Jurkat, Clone E6-1 (cell line): ENCODE measurements around the gene NOS1AP.
"Not testable (repeated sequence)": the region's sequence is repeated elsewhere in the genome, so short reads cannot be mapped to it uniquely, and the experiment has no call there.

ENCODE experiments used
- DNase-seq: peaks from one replicate; pipeline ENCODE4 v3.0.0-alpha.2; 2011; ENCODE audit warnings: low read depth, low spot score
- H3K4me3 ChIP-seq: 2 replicates; pipeline ENCODE4 v1.5.1; 2011; ENCODE audit warnings: mild to moderate bottlenecking, low read length, control low read depth, moderate library complexity

NOS1AP gene

GRCh38 chr1:162055062-162055461 lies 14.4 kb upstream of the NOS1AP start:
- H3K4me3 ChIP-seq = no peak overlapping the region

DNA sequence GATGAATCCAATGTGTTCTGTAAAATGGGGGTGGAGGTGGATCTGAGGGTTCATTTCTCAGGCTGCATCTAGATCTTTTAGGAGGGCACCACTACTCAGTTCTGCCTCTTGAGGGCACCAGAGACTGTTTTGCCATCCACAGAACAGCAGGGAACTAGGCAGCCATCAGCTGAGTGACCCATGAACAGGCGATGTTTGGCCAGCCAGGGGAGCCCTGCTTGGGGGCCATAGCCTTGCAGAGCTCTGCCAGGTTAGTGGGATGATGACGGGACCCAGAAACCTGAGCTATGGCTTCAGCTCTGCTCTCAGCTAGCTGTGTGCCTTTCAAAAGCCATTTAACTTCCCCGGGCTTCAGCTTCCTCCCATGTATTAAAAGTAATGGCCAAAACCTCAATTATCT lies 13.4 kb upstream of the NOS1AP start:
- no peak overlapping the region for H3K4me3 ChIP-seq
- DNase-seq = no peak

More at GRCh38 chr1:162055062-162055461, 14.4 kb upstream of the NOS1AP start:
- DNase-seq = no peak

DNA sequence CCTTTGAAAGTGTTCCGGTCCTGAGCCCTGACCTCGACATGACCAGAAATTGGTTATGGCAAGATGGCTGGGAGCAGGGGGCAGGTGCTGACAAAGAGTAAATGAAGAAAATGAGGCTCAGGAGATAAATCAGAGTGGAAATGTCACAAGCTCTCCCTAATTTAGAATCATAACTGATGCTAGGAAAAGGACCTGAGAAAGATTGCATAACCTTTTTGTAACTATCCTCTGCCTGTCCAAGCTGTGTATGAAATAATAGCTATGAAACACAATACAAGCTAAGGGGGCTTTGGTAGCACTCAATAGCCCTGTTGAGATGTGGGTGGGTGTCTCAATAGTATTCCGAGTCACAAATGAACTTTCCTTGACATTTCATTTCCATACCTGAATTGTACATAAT lies 12.9 kb upstream of the NOS1AP start:
- DNase-seq = no peak
- no peak overlapping the region for H3K4me3 ChIP-seq

- H3K4me3 ChIP-seq = no peak overlapping the region
- no peak for DNase-seq
Measured at GRCh38 chr1:162059721-162060120, 9.8 kb upstream of the NOS1AP start.

DNA sequence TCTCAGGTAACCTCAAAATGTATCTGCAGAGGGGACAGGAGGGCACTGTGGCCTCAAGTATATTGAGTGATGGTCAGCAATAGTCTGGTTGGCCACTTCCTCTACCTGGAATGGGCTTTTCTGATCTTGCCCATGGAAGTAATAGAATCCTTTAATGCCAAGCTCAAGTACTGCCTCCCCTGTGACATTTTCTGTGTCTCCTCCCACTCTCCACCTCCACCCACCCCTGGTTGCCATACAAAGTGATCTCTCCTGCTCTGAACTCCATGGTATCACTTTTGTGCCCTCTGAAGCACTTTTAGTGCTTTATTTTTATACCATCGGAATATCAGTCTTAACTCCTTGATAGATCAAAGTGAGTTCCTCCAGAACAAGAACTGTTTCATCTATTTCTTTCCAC lies 9.2 kb upstream of the NOS1AP start:
- no peak for DNase-seq

GRCh38 chr1:162062542-162063015 lies 6.9 kb upstream of the NOS1AP start:
- no peak overlapping the region for H3K4me3 ChIP-seq
- DNase-seq = no peak

More for the DNA sequence above, 9.2 kb upstream of the NOS1AP start:
- no peak overlapping the region for H3K4me3 ChIP-seq

- DNase-seq = no peak
- H3K4me3 ChIP-seq = no peak overlapping the region
Measured at GRCh38 chr1:162065016-162065415, 4.5 kb upstream of the NOS1AP start.

DNA sequence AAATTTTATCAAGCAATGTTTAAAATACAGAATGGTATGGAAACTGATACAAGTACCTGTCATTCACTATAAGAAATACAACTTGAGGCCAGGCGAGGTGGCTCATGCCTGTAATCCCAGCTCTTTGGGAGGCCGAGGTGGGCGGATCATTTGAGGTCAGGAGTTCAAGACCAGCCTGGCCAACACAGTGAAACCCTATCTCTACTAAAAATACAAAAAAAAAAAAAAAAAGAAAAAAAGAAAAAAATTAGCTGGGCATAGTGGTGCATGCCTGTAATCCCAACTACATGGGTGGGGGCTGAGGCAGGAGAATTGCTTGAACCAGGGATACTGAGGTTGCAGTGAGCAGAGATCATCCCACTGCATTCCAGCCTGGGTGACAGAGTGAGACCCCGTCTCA lies 2.7 kb upstream of the NOS1AP start:
- not testable (repeated sequence) for DNase-seq, H3K4me3 ChIP-seq

GRCh38 chr1:162067466-162067865 lies 2.0 kb upstream of the NOS1AP start:
- no peak overlapping the region for H3K4me3 ChIP-seq
- DNase-seq = no peak

GRCh38 chr1:162068301-162068700 lies 1.2 kb upstream of the NOS1AP start:
- H3K4me3 ChIP-seq = no peak overlapping the region
- no peak for DNase-seq

DNA sequence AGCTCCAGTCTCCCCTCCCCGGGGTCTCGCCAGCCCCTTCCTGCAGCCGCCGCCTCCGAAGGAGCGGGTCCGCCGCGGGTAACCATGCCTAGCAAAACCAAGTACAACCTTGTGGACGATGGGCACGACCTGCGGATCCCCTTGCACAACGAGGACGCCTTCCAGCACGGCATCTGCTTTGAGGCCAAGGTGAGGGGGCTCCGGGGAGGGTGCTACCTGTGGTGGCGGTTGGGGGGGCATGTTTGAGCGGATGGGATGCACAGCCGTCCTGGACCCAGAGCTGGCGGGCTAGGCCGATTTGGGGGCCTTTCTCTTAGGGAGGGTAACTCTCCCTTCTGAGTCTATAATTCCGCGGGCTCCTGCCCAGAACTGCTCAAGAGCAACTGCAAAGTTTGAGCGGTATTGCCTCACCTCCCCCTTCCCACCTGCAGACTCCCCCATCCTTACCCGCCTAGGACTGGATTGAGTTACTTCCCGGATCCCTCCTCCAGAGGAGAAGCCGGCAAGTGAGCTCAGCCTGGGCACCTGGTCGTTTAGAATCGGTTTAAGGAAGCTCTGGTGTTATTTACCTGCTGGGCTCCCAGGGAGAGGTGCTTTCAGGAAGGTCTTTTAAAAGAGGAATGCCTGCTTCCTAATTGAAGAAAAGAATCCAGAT lies 730 bp downstream of the NOS1AP start:
- no peak for DNase-seq
- H3K4me3 ChIP-seq = peak overlapping the region; percentile 47

GRCh38 chr1:162070825-162071224 lies 1.3 kb downstream of the NOS1AP start:
- H3K4me3 ChIP-seq = no peak overlapping the region
- no peak for DNase-seq

DNA sequence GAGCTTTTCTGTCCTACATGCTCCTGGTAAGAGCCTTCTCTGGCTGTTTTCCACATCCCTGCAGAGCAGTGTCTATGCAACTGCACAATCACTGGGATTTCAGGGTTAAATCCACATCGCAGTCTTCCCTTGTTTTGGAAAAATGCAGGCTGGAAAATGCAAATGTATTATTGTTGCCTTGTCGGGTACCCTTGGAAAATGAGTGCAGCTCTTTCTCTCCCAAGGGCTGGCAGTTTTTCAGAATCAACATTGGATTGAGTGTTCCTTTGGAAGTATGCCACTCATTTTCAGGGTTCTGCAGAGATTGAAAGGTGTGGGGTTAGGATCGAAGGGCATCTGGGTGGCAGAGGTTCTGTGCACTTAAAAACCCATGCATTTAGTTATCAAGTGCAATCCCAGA lies 3.2 kb downstream of the NOS1AP start:
- H3K4me3 ChIP-seq = no peak overlapping the region
- DNase-seq = no peak

DNA sequence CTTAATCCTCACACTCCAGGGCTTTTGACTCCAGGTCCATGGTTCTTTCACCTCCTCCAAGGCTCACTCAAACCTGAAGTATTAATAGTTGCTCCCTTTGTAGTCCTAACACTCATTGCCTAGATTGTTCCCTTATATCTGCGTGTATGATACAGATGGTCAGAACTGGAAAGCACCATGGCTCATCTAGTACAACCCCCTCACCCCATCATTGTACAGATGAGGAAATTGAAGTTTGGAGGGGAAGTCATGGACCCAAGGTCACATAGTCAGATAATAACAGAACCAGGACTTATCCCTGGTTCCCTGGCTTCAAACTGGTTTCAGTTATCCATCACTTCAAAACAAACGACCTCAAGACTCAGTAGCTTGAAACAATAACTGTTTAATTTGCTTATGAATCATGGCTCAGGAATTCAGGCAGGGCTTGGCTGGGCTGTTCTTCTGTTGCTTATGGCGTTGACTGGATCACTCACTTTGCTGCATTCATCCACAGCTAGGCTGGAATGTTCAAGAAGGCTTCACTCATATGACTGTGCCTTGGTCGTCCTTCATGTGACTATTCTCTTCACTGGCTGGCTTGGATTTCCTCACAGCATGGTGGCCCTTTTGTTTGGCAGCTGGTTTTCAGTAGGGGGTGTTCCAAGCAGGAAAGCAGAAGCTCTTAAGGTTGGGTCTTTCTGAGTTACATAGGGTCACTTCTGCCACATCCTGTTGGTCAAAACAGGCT lies 5.0 kb downstream of the NOS1AP start:
- DNase-seq = no peak
- no peak overlapping the region for H3K4me3 ChIP-seq

DNA sequence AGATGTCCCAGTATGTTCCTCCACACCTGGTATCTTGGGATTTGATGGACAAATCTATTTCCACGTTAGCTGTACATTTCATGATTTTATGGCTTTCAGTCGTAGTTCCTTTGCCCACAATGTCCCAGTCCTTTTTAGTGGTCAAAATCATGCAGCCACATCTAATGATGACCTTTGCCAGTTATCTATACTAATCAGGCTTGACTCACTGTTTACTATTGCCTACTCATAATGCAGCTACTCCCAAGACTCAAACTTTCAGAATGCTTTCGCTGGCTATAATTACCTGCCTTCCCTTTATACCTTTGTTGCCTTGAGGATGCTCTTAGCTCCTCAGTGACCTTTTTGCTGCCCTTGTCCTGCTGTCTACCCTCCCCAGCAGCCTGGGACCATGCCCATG lies 6.4 kb downstream of the NOS1AP start:
- no peak for DNase-seq
- no peak overlapping the region for H3K4me3 ChIP-seq

DNA sequence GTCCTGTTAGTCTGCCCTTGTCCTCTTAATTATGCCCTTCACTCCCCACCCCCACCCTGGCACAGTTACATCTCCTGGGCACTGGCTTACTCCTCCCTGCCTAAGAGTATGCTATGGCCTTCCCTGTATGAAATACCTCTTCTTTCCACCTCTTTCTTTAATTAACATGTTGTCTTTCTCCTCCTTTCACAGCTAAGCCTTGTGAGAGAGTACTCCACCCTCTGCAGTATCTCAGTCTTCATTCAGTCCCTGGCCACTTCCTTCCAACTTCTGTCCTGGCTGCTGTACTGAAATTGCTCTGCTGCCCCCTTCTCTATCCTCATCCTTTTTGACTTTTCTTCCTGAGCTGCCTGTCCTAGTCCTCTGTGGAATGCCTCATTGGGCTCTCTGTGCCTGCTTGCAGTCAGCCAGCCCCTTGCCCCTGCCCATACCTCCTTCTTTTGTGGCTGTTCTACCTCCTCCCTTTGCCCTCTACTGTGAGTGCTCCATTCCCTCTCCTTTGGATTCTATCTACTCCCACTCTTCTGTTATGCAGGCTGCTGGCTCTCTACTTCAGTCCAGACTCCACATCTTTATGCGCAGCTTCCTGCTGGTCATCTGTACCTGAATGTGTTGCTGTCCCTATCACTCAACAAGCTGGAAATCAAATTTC lies 8.3 kb downstream of the NOS1AP start:
- DNase-seq = no peak

DNA sequence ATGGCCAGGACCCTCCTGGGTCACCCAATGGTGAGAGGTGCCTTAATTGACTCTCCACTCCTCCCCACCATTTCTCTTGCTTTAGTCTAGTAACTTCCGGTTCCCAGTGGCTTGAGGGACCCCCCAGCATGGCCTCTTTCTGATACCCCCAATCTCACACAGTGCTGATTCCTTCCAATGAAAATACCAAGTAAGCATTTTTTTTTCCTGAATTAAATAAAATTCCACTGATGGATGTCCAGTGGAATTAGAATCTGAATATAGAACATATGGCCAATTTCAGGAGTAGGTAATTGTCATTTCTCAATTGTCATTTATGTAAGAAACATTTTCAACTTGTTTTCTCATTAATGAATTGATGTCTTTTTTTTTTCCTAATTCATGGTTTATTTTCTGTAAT lies 9.5 kb downstream of the NOS1AP start:
- no peak overlapping the region for H3K4me3 ChIP-seq
- DNase-seq = no peak

More for the DNA sequence above, 8.3 kb downstream of the NOS1AP start:
- no peak overlapping the region for H3K4me3 ChIP-seq

DNA sequence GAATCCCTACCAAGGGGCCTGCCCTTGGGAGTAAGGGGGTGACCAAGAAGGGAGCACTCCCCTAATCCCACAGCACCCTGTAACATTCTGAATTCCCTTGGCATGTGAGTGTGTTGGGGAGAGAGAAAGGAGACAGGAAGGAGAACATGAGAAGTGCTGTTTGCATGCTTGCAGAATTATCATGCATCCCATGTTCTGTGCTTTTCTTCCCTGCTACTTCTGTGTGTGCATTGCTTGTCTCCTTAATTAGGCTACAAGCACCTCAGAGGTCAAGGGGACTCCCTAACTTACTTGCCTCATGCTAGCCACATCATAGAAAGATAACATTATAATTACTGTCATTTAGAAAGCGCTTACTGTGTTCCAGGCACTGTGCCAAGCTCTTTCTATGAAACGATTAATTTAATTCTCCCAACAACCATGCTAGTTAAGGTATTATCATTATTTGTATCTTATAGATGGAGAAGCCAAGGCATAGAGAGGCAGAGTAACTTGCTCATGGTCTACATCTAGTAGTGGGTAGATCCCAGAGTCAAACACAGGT lies 11.1 kb downstream of the NOS1AP start:
- no peak for DNase-seq
- no peak overlapping the region for H3K4me3 ChIP-seq

DNA sequence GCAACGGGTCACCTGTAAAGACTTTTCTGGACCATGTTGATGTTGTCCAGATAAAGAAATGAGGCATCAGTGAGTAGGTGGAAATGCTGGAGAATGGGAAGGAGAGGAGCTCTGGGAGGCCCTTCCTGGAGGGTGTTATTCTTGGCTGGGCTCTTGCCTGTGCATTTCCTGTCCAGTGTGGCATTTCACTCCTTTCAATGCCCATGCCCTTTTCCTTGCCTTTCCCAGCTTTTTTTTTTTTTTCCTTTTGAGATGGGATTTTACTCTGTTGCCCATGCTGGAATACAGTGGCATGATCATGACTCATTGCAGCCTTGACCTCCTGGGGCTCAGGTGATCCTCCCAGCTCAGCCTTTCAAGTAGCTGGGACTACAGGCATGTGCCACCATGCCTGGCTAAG lies 11.8 kb downstream of the NOS1AP start:
- no peak overlapping the region for H3K4me3 ChIP-seq
- no peak for DNase-seq

DNA sequence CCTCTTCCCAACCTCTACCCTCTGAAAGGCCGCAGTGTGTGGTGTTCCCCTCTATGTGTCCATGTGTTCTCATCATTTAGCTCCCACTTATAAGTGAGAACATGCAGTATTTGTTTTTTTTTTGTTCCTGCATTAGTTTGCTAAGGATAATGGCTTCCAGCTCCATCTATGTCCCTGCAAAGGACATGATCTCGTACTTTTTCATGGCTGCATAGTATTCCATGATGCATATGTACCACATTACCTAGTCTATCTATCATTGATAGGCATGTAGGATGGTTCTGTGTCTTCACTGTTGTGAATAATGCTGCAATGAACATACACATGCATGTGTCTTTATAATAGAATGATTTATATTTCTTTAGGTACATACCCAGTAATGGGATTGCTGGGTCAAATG lies 12.6 kb downstream of the NOS1AP start:
- DNase-seq = not testable (repeated sequence)

More for the DNA sequence above, 12.6 kb downstream of the NOS1AP start:
- H3K4me3 ChIP-seq = not testable (repeated sequence)
